ENCODE measurements around the gene SLC24A4.

Gene SLC24A4

GRCh38 chr14:92546347-92547053 is 223.5 kb downstream of the SLC24A4 start:
- H3K4me3 ChIP-seq (ENCODE audit: low read depth, low read length): peak overlapping the region; percentile 26

GRCh38 chr14:92549105-92549858 is 226.3 kb downstream of the SLC24A4 start:
- no peak for TF ChIP-seq CTCF (IDR thresholded peaks at IDR 0.05; ENCODE audit: low read depth, low read length)
- no peak overlapping the region for H3K4me3 ChIP-seq (ENCODE audit: low read depth, low read length)

More at GRCh38 chr14:92546347-92547053, 223.5 kb downstream of the SLC24A4 start:
- no peak for TF ChIP-seq CTCF (IDR thresholded peaks at IDR 0.05; ENCODE audit: low read depth, low read length)

GRCh38 chr14:92549859-92550230 is 226.9 kb downstream of the SLC24A4 start:
- no peak for TF ChIP-seq CTCF (IDR thresholded peaks at IDR 0.05; ENCODE audit: low read depth, low read length)
- H3K4me3 ChIP-seq (ENCODE audit: low read depth, low read length): no peak overlapping the region
